IMR-90 (cell line): ENCODE data around the gene ELMO1. TPM values are rescaled to one million over a fixed set of nuclear protein-coding genes. Genes with fewer than 3 reads are reported as not detected.

Experiments
- ATAC-seq: fragments of 200-7000 bp; cut with Tn5 transposase; 2 replicates; pipeline ENCODE4 v1.9.1; 2020; ENCODE audit warnings: low read depth, mild to moderate bottlenecking, moderate library complexity
- BruUV-seq: library from RNA; stranded (reverse); fragments of 400-500 nt; replicated peaks from 2 replicates; lab custom pipeline; 2021; lab: Mats Ljungman, UMichigan
- CTCF ChIA-PET: fragments of 300-600 bp; formaldehyde crosslinking; extraction: SDS; loops from one replicate; lab custom pipeline; 2021; ENCODE audit warnings: antibody characterized with exemption; lab: Yijun Ruan, JAX
- POLR2A ChIA-PET: fragments of 300-600 bp; sonication (Branson Sonifier 250); formaldehyde crosslinking; loops from one replicate; lab custom pipeline; 2022; ENCODE audit warnings: antibody characterized with exemption; ENCODE audit not compliant: unreplicated experiment; lab: Charles Lee
- DNase-seq: peaks from one replicate; pipeline ENCODE4 v3.0.0; 2013
- H2AFZ ChIP-seq: replicated peaks from 2 replicates; pipeline ENCODE3; 2013; ENCODE audit warnings: low read length, mild to moderate bottlenecking; ENCODE audit not compliant: poor library complexity
- H2AK5ac ChIP-seq: 2 replicates; pipeline ENCODE4 v1.6.1; 2013; ENCODE audit warnings: low read depth, low read length, inconsistent platforms
- H2AK9ac ChIP-seq: replicated peaks from 2 replicates; pipeline ENCODE3; 2013; ENCODE audit warnings: mild to moderate bottlenecking, low read depth, low read length, moderate library complexity; ENCODE audit not compliant: poor library complexity
- H2BK120ac ChIP-seq: 2 replicates; pipeline ENCODE4 v1.6.1; 2013; ENCODE audit warnings: low read depth, low read length, inconsistent platforms
- H2BK15ac ChIP-seq: 3 replicates; pipeline ENCODE4 v1.6.1; 2013; ENCODE audit warnings: low read depth, low read length, inconsistent platforms
- H2BK20ac ChIP-seq: 2 replicates; pipeline ENCODE4 v1.6.1; 2013; ENCODE audit warnings: low read depth, mild to moderate bottlenecking, inconsistent platforms, low read length, moderate library complexity
- H2BK5ac ChIP-seq: 2 replicates; pipeline ENCODE4 v1.6.1; 2013; ENCODE audit warnings: mild to moderate bottlenecking, low read depth, low read length, inconsistent platforms; ENCODE audit not compliant: poor library complexity, severe bottlenecking
- H3K14ac ChIP-seq: replicated peaks from 2 replicates; pipeline ENCODE4 v1.6.1; 2013; ENCODE audit warnings: low read depth, low read length, inconsistent platforms
- H3K18ac ChIP-seq: 2 replicates; pipeline ENCODE4 v1.6.1; 2013; ENCODE audit warnings: low read depth, low read length, control low read depth
- H3K23ac ChIP-seq: 2 replicates; pipeline ENCODE4 v1.6.1; 2013; ENCODE audit warnings: low read depth, low read length, inconsistent platforms
- H3K27ac ChIP-seq: 2 replicates; pipeline ENCODE4 v1.5.1; 2013; ENCODE audit warnings: mild to moderate bottlenecking, control low read depth, low read length; ENCODE audit not compliant: insufficient read depth
- H3K27me3 ChIP-seq: 2 replicates; pipeline ENCODE4 v1.6.1; 2013; ENCODE audit warnings: low read length; ENCODE audit not compliant: control insufficient read depth, insufficient read depth
- H3K36me3 ChIP-seq: 2 replicates; pipeline ENCODE4 v1.6.1; 2013; ENCODE audit warnings: low read length, mixed read lengths; ENCODE audit not compliant: control insufficient read depth, insufficient read depth
- H3K4ac ChIP-seq: 2 replicates; pipeline ENCODE4 v1.6.1; 2013; ENCODE audit warnings: low read depth, low read length, inconsistent platforms
- H3K4me1 ChIP-seq: 2 replicates; pipeline ENCODE4 v1.6.1; 2013; ENCODE audit warnings: low read length, mixed read lengths; ENCODE audit not compliant: control insufficient read depth, insufficient read depth
- H3K4me2 ChIP-seq: 2 replicates; pipeline ENCODE4 v1.6.1; 2013; ENCODE audit warnings: low read depth, mild to moderate bottlenecking, control low read depth, low read length, moderate library complexity
- H3K4me3 ChIP-seq: 2 replicates; pipeline ENCODE4 v1.5.1; 2013; ENCODE audit warnings: low read depth, mild to moderate bottlenecking, control low read depth, low read length, moderate library complexity; ENCODE audit not compliant: insufficient read depth
- H3K56ac ChIP-seq: 2 replicates; pipeline ENCODE4 v1.6.1; 2013; ENCODE audit warnings: low read length, inconsistent platforms; ENCODE audit not compliant: insufficient read depth; ENCODE audit errors: extremely low read depth
- H3K79me1 ChIP-seq, 2 experiments: 2 replicates each; pipeline ENCODE4 v1.6.1; 2013; ENCODE audit warnings: low read length in 2 of 2, inconsistent platforms in 1 of 2, low read depth in 1 of 2
- H3K9ac ChIP-seq: 2 replicates; pipeline ENCODE4 v1.6.1; 2013; ENCODE audit warnings: low read depth, low read length, control low read depth
- H3K9me1 ChIP-seq: 2 replicates; pipeline ENCODE4 v1.6.1; 2013; ENCODE audit warnings: low read length, inconsistent platforms; ENCODE audit not compliant: insufficient read depth
- H3K9me3 ChIP-seq: 2 replicates; pipeline ENCODE4 v1.6.1; 2013; ENCODE audit warnings: low read length; ENCODE audit not compliant: control insufficient read depth, insufficient read depth
- H4K20me1 ChIP-seq: 2 replicates; pipeline ENCODE4 v1.6.1; 2013; ENCODE audit warnings: low read length, inconsistent platforms; ENCODE audit not compliant: insufficient read depth
- H4K5ac ChIP-seq: 2 replicates; pipeline ENCODE4 v1.6.1; 2013; ENCODE audit warnings: mild to moderate bottlenecking, low read depth, low read length, control low read depth
- H4K8ac ChIP-seq, 2 experiments: 2 replicates each; pipeline ENCODE4 v1.6.1; 2013; ENCODE audit warnings: low read depth in 2 of 2, low read length in 2 of 2, control low read depth in 1 of 2, inconsistent platforms in 1 of 2
- H4K91ac ChIP-seq: 2 replicates; pipeline ENCODE4 v1.6.1; 2013; ENCODE audit warnings: low read depth, low read length, inconsistent platforms; ENCODE audit not compliant: insufficient read depth
- BHLHE40 ChIP-seq: fragments of 150-350 bp; IDR thresholded peaks from 2 replicates; pipeline ENCODE4 v1.6.1; 2016; ENCODE audit warnings: mild to moderate bottlenecking, low read depth, low read length
- CHD1 ChIP-seq: IDR thresholded peaks from 2 replicates; pipeline ENCODE4 v1.6.1; 2012; ENCODE audit warnings: low read depth, low read length, improper control_type of control experiment
- FOS ChIP-seq: fragments of 150-350 bp; IDR thresholded peaks from 2 replicates; pipeline ENCODE4 v1.6.1; 2016; ENCODE audit warnings: low read depth, low read length
- MAFK ChIP-seq: IDR thresholded peaks from 2 replicates; pipeline ENCODE4 v1.6.1; 2012; ENCODE audit warnings: low read depth, low read length, improper control_type of control experiment
- RCOR1 ChIP-seq: IDR thresholded peaks from 2 replicates; pipeline ENCODE4 v1.6.1; 2012; ENCODE audit warnings: mild to moderate bottlenecking, low read length, improper control_type of control experiment; ENCODE audit not compliant: insufficient replicate concordance
- RFX5 ChIP-seq: IDR thresholded peaks from 2 replicates; pipeline ENCODE4 v1.8.0; 2012; ENCODE audit warnings: low read depth, mild to moderate bottlenecking, low read length, moderate library complexity
- WGBS, 2 experiments: methylation state at CpG; one replicate each; pipeline versions ENCODE4 v1.1.5 to v1.1.7; 2013; ENCODE audit warnings: missing lambda C conversion rate in 2 of 2; ENCODE audit not compliant: insufficient read length in 1 of 2; ENCODE audit errors: extremely low coverage in 2 of 2; 5-methylcytosine and 5-hydroxymethylcytosine counted together
- dilution Hi-C: fragments of 300-500 bp; cut with HindIII; formaldehyde crosslinking; loops from one replicate; pipeline ENCODE4 v1.14.3; 2018; ENCODE audit warnings: low sequenced_read_pairs; ENCODE audit not compliant: unreplicated experiment
- in situ Hi-C: fragments of 300-500 bp; cut with MboI; formaldehyde crosslinking; loops from 3 replicates; pipeline ENCODE4 v1.14.3; 2019; ENCODE audit warnings: low sequenced_read_pairs, inconsistent platforms, mixed read lengths
- intact Hi-C: fragments of 100-400 bp; cut with micrococcal nuclease; formaldehyde crosslinking; loops from 2 replicates; pipeline ENCODE4 v1.10.0; 2022
- polyA plus RNA-seq, 3 experiments: library from polyadenylated mRNA; depleted of rRNA; stranded (reverse); fragments of >200 nt; gene quantifications; 2 replicates each; pipeline ENCODE4 v1.2.3, GENCODE V29; 2012; ENCODE audit warnings: low replicate concordance in 1 of 3
- total RNA-seq: library from RNA; depleted of rRNA; stranded (reverse); fragments of >200 nt; gene quantifications from 2 replicates; pipeline ENCODE4 v1.2.3, GENCODE V29; 2012
- TF ChIP-seq, protein P1 (sequence below): fragments of 150-350 bp; IDR thresholded peaks from 2 replicates; pipeline ENCODE4 v1.6.1; 2016; ENCODE audit warnings: low read depth, mild to moderate bottlenecking, low read length, moderate library complexity, borderline replicate concordance
- TF ChIP-seq, protein P2 (sequence below): fragments of 150-350 bp; IDR thresholded peaks from 2 replicates; pipeline ENCODE4 v1.6.1; 2017; ENCODE audit warnings: mild to moderate bottlenecking, antibody characterized with exemption, low read length, low read depth

The ELMO1 gene
- total and polyA plus RNA-seq, 2 of the 4 experiments (the other 2 are of a cell fraction), result 0.03 TPM; not detected in 1

DNA sequence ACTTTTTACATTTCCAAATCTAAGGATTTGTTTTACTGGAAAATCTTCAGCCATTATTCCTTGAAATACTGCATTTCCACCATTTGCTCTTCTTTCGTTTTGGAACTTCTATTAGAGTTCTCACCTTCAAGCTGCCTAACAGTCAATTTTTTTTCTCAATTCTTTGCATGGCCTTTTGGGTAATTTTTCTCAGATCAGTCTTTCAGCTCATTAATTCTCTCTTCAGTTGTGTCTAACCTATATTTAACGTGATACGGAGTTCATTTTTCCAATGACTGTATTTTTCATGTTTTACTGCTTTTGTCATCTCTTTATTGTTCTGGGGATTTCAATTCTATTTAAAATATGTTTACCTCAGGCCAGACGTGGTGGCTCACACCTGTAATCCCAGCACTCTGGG is 600.7 kb downstream of the ELMO1 start:
- Histone ChIP-seq H3K9me1 (no peaks in the 10 kb centered on the region), H3K23ac (no peak overlapping the region), H3K4me2 (no peak overlapping the region), H2AFZ (no peak overlapping the region), H4K20me1 (no peaks in the 10 kb centered on the region), H2BK15ac (no peak overlapping the region), H3K9ac (no peak overlapping the region), H2AK5ac (no peak overlapping the region), H2BK120ac (no peak overlapping the region), H3K14ac (no peak overlapping the region), H4K91ac (no peak overlapping the region), H3K36me3 (no peaks in the 10 kb centered on the region), H3K4ac (no peak overlapping the region), H4K5ac (no peak overlapping the region), H3K27me3 (no peaks in the 10 kb centered on the region), H3K9me3 (no peaks in the 10 kb centered on the region; the same call in 1 of the 2 replicates), H3K18ac (no peak overlapping the region), H3K27ac (no peak overlapping the region), H2BK20ac (no peak overlapping the region), H3K79me1 (no peaks in the 10 kb centered on the region), H4K8ac (no peak overlapping the region), H2AK9ac (no peak overlapping the region), H2BK5ac (no peak overlapping the region), H3K56ac (no peak overlapping the region), H3K4me1 (no peaks in the 10 kb centered on the region), H3K4me3 (no peak overlapping the region)
- DNase-seq, result no peak
- BruUV-seq, result no TSS peak
- ChIA-PET CTCF (interaction anchor here (0.8 kb wide), 1 partner anchor 18 kb away, joined by 4 read pairs; no protein-coding TSS in a partner anchor), POLR2A (no interaction called here)
- TF ChIP-seq RFX5 (no peak), FOS (no peak), RCOR1 (no peak), MAFK (no peak), BHLHE40 (no peak), CHD1 (no peak)
- TF ChIP-seq, protein P1, sequence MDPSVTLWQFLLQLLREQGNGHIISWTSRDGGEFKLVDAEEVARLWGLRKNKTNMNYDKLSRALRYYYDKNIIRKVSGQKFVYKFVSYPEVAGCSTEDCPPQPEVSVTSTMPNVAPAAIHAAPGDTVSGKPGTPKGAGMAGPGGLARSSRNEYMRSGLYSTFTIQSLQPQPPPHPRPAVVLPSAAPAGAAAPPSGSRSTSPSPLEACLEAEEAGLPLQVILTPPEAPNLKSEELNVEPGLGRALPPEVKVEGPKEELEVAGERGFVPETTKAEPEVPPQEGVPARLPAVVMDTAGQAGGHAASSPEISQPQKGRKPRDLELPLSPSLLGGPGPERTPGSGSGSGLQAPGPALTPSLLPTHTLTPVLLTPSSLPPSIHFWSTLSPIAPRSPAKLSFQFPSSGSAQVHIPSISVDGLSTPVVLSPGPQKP, result no peak
- TF ChIP-seq, protein P2, sequence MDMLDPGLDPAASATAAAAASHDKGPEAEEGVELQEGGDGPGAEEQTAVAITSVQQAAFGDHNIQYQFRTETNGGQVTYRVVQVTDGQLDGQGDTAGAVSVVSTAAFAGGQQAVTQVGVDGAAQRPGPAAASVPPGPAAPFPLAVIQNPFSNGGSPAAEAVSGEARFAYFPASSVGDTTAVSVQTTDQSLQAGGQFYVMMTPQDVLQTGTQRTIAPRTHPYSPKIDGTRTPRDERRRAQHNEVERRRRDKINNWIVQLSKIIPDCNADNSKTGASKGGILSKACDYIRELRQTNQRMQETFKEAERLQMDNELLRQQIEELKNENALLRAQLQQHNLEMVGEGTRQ, result no peak
- WGBS, 2 experiments, result no CpG with 5 or more reads among the region's 4 CpGs
- in situ Hi-C loops (no loop called here), dilution Hi-C loops (no loop called here), intact Hi-C loops (no loop called here)
- no peak for ATAC-seq
